ENCODE data around the gene KCNQ1. TPM values are rescaled to one million over a fixed set of nuclear protein-coding genes. Genes with fewer than 3 reads are reported as not detected.

The KCNQ1 gene
- polyA plus RNA-seq, 1 of the 3 experiments (the other 2 are of a cell fraction) = 0.05 TPM

DNA sequence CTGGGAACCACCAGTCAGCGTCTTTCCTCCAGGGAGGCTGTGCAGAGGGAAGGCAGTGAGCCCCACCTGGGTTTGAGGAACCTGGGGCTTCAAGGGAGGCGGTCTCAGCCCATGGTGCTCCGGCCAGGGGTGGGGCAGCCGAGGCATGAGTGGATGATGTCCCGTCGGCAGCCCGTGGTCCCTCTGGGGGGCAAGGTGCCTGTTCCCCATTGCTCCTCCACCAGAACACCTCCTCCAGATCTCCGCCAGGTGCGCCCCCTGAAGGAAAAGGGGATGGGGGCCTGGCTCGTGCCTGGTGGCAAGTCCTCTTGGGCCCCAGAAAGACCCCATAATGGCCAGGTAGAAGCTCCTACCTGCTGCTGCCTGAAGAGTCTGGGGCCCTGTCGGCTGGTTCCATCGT lies 94.1 kb downstream of the KCNQ1 start:
- H3K9ac ChIP-seq = no peak overlapping the region
- no peaks in the 10 kb centered on the region for H3K9me3 ChIP-seq
- no peaks in the 10 kb centered on the region for H3K9me2 ChIP-seq
- POLR2A ChIA-PET = no interaction called here
- no peaks in the 10 kb centered on the region for H3K4me1 ChIP-seq (ENCODE audit: control insufficient read depth in 1 of 2, insufficient read depth in 2 of 2, low read depth in 1 of 2, low read length in 1 of 2)
- no peak for TF ChIP-seq RFX5 (IDR thresholded peaks at IDR 0.05; ENCODE audit: low read length)
- TF ChIP-seq FOSL2 (IDR thresholded peaks at IDR 0.05; ENCODE audit: borderline replicate concordance, low read depth) = no peak
- TF ChIP-seq TCF12 (IDR thresholded peaks at IDR 0.05) = no peak
- TF ChIP-seq GATA2 (CRISPR knock-in tag; IDR thresholded peaks at IDR 0.05) = no peak
- TF ChIP-seq CHD2 (IDR thresholded peaks at IDR 0.05; ENCODE audit: low read length, partially characterized antibody) = no peak
- no peaks in the 10 kb centered on the region for H4K20me1 ChIP-seq (ENCODE audit: insufficient read depth)
- H3F3A ChIP-seq (replicated peaks; ENCODE audit: insufficient read depth) = no peaks in the 10 kb centered on the region
- WGBS (ENCODE audit: low lambda C conversion rate) = 51% methylated on average over 3 of the region's 12 CpGs
- DNase-seq = no peak
- no peak overlapping the region for H3K4me3 ChIP-seq (ENCODE audit: low read depth in 2 of 2, low read length in 1 of 2)
- H3K27me3 ChIP-seq (ENCODE audit: insufficient read depth) = no peaks in the 10 kb centered on the region
- H3K36me3 ChIP-seq (replicated peaks in 1 of 2; ENCODE audit: control insufficient read depth in 1 of 2, insufficient read depth in 2 of 2, low read length in 1 of 2) = no peaks in the 10 kb centered on the region
- no peak overlapping the region for H3K27ac ChIP-seq (ENCODE audit: low read depth in 2 of 2, low read length in 1 of 2)
- no peak overlapping the region for H2AFZ ChIP-seq (ENCODE audit: low read depth)
- H3K4me2 ChIP-seq = no peak overlapping the region
- H3K79me2 ChIP-seq (ENCODE audit: insufficient read depth) = no peaks in the 10 kb centered on the region
- CTCF ChIA-PET = interaction anchor here (0.7 to 15.4 kb wide), 2 partner anchors 350 to 469 kb away, joined by 3 to 1016 read pairs; partner anchors contain the start of gene CDKN1C

DNA sequence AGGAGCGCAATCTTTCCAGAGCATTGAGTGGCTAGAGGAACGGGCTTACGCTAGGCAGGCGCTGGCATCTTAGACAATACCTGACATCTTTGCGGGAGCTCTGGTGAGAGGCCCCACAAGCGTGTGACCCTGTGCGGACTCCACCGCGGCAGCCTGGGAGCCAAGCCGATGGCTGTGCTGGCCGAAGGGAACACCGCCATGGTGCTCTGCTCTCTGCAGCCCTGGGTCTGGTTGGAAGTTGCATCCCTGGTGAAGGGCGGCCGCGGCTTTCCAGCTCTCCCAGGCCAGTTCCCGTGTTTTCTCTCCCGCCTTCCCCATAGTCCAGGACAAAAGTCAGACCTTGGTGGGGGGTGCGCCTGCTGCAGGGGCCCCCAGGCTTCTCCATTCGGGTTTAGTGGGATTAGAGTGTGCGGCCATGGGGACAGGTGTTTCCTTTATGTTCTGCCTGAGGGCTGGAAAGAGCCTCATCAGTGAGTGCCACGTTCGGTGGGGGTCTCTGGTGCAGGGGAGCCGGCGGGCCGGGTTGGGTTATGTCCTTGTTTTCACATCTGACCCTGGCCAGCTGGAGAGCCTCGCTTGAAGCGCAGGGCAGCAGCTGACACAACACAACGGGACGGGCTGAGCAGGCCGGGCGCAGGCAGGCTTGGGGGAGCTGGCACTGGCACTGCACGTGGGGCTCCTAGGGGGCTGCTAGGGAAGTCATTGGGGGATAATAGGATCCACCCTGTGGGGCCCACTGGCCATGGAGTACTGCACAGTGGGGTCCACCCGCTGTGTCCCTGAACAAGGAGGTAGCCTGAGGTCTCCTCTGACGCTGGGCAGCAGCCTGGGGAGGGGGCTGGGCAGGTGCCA lies 94.8 kb downstream of the KCNQ1 start:
- ChIA-PET CTCF (interaction anchor here (0.7 to 15.4 kb wide), 3 partner anchors 8 to 468 kb away, joined by 3 to 1016 read pairs (median 4); partner anchors contain the start of gene CDKN1C), POLR2A (no interaction called here)
- DNase-seq = no peak
- no peak overlapping the region for H3K27ac ChIP-seq (ENCODE audit: low read depth in 2 of 2, low read length in 1 of 2)
- WGBS (ENCODE audit: low lambda C conversion rate) = 71% methylated on average over 23 of the region's 34 CpGs
- no peaks in the 10 kb centered on the region for H3K9me2 ChIP-seq
- H3K27me3 ChIP-seq (ENCODE audit: insufficient read depth) = no peaks in the 10 kb centered on the region
- H3K36me3 ChIP-seq (replicated peaks in 1 of 2; ENCODE audit: control insufficient read depth in 1 of 2, insufficient read depth in 2 of 2, low read length in 1 of 2) = no peaks in the 10 kb centered on the region
- H3K9me3 ChIP-seq = no peaks in the 10 kb centered on the region
- H3K9ac ChIP-seq = no peak overlapping the region
- H3K79me2 ChIP-seq (ENCODE audit: insufficient read depth) = no peaks in the 10 kb centered on the region
- no peak overlapping the region for H3K4me2 ChIP-seq
- TF ChIP-seq FOXM1 (IDR thresholded peaks at IDR 0.05; ENCODE audit: low read depth) = no peak
- TF ChIP-seq RXRA (IDR thresholded peaks at IDR 0.05; ENCODE audit: borderline replicate concordance, low read depth) = no peak
- TF ChIP-seq CTCF (IDR thresholded peaks at IDR 0.05) = no peak
- no peak for TF ChIP-seq SIN3A (IDR thresholded peaks at IDR 0.05; ENCODE audit: borderline replicate concordance, low read depth, low read length)
- TF ChIP-seq TAF1 (IDR thresholded peaks at IDR 0.05; ENCODE audit: borderline replicate concordance, low read depth, low read length) = no peak
- TF ChIP-seq RFX5 (IDR thresholded peaks at IDR 0.05; ENCODE audit: low read length) = no peak
- TF ChIP-seq GABPA (IDR thresholded peaks at IDR 0.05; ENCODE audit: low read depth) = no peak
- no peak for TF ChIP-seq MEF2A (IDR thresholded peaks at IDR 0.05; ENCODE audit: borderline replicate concordance, low read depth)
- no peak for TF ChIP-seq EZH2phosphoT487 (IDR thresholded peaks at IDR 0.05; ENCODE audit: borderline replicate concordance, low read depth)
- H2AFZ ChIP-seq (ENCODE audit: low read depth) = no peak overlapping the region
- no peak overlapping the region for H3K4me3 ChIP-seq (ENCODE audit: low read depth in 2 of 2, low read length in 1 of 2)
- H3K4me1 ChIP-seq (ENCODE audit: control insufficient read depth in 1 of 2, insufficient read depth in 2 of 2, low read depth in 1 of 2, low read length in 1 of 2) = no peaks in the 10 kb centered on the region
- H4K20me1 ChIP-seq (ENCODE audit: insufficient read depth) = no peaks in the 10 kb centered on the region
- no peaks in the 10 kb centered on the region for H3F3A ChIP-seq (replicated peaks; ENCODE audit: insufficient read depth)

Measured in SK-N-SH (cell line).